ENCODE data around the gene EP400.
"Not testable (repeated sequence)": the region's sequence is repeated elsewhere in the genome, so short reads cannot be mapped to it uniquely, and the experiment has no call there.

EP400 gene

GRCh38 chr12:132099739-132100138 is 150.0 kb downstream of the EP400 start:
- no peak for DNase-seq

DNA sequence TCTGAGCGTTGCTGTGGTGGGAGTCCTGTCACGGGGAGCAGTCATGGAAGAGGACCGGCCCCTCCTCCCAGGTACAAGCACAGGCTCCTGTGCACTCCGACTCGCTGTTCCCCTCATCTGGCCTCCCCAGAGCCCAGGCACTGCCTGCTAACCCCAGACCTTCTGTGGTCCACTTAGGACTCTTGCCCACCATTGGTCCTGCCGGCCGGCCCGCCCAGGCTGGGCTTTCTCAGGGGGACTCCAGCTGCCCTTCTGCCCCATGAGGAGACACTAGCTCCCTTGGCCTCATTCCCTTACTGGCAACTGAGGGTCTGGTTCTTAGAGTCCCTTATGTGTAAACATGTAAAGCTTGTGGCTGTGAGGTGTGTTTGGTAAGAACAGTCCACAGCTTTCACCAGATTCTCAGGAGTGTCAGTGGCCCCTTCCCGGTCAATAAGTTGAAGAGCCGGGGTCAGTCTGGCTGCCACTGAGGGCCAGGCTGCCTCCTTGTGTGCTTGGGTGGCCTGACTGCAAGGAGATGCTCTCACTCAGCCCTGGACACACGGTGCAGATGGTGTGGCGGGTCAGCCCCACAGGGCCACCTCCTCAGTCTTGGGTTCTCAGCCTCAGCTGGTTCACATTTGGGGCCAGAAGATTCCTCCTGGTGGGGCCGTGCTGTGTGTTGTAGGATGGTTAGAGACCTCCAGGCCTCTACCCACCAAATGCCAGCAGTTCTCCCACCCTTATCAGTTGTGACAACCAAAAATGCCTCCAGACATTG is 150.7 kb downstream of the EP400 start:
- no peak for DNase-seq

DNA sequence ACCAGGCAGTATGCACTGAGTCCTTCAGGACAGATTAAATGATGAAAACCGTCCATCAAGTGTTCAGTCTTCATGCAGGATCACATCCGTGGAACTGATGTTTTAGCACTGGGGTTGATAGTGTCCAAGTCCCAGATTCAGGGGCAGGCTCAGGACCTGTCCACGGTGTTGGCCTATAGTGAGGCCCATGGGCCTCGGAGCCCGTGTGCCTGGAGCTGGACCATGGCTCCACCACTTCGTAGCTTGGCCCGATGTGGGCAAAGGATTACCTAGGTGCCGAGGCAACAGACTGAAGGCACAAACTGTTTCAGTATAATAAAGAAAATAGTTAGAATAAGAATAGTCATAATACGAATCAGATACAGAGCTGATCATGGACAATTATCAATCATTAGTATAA is 152.6 kb downstream of the EP400 start:
- DNase-seq: no peak

GRCh38 chr12:132103072-132103471 is 153.3 kb downstream of the EP400 start:
- not testable (repeated sequence) for DNase-seq

DNA sequence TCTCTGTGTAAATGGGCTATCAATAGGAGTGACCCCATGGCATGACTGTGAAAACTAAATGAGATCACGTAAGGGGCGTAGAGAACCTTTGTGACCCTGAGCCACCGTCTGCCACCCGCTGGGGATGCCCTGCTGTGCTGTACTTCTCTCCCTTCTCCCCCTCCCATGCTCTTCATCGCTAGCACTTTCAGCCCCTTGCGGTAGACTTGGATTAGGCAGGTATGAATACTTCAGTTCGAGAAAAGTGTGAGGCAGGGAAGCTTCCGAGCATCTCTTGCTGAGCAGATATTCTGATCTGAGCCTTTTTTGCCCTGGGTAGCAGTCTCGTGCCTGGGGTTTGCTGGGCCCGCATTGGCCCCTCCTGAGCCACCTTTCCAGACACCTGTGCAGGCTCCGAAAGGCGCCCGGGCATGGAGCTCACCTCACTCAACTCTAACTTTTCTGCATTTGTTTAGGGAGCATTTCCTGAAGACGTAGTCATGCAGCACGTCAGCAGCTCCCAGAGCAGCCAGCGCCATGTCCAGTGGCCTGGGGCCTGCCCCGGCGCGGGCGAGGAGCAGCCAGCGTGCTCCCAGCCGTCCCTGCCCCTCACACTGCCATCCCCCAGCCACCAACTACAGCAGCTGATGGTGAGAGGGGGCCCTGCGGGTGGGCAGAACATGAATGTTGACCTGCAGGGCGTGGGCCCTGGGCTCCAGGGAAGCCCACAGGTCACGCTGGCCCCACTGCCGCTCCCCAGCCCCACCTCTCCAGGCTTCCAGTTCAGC is 154.0 kb downstream of the EP400 start:
- DNase-seq: no peak

DNA sequence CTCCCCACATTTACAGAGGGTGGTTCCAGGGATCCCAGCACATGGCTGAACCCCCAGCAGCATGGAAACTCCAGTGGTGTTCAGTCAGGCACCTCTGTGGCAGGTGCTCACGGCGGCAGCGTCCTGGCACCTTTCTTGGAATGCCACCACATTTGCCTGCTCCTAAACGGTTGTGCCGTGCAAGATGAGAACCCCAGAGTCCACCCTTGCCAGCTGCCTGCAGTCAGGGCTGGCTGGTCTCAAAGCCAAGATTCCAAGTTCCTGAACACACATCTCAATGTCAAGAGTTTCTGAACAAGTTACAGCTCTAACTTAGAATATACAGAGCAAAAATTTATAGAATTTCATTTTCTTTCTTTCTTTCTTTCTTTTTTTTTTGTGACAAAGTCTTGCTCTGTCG is 155.7 kb downstream of the EP400 start:
- DNase-seq: no peak

GRCh38 chr12:132106921-132107320 is 157.2 kb downstream of the EP400 start:
- no peak for DNase-seq

DNA sequence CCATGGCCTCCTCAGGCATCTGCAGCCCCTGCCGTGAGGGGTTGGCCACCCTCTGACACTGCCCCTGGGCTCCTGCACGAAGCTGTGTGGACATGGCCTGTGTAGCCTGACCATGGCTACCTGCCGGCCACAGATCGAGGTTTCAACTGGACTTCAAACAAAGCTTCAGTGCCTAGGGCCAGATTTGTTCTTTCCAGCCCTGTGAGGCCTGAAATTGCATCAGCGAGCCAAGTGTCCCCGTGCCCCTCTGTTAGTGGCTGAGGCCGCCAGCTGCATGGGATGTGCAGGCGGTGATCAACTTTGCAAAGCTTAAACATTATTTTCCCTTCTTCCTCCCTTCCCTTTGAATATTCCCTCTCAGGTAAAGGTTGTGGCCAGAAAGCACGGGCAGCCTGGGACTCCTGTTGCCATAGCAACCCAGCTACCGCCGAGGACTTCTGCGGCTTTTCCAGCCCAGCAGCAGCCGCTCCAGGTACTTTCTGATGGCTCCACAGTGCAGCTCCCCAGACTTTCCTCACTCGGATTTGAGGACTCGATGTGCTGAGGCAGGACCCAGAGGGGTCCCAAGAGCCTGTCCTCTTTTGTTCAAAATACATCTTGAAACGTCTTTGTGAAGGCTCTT is 158.6 kb downstream of the EP400 start:
- DNase-seq: no peak

- no peak for DNase-seq
Measured at GRCh38 chr12:132109741-132110140, 160.0 kb downstream of the EP400 start.

DNA sequence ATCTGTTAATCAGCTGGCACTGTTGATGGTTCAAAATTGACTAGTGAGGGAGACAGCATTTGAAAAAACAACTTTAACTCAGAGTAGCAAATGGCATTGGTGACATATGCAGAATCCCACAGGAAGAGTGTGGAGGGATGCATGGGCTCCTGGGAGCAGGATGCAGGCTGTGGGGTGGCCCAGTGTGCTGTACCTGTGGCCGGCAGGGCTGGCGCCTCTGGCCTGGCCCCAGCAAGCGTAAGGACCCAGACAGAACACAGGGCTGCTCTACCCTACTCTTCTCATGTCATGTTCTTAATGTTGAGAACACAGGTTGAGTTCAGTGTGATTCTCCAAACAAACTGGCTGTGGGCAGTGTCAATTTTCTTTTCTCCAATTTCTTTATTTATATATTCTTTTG is 160.9 kb downstream of the EP400 start:
- DNase-seq: no peak

- DNase-seq: no peak
Measured at GRCh38 chr12:132111654-132112304, 162.0 kb downstream of the EP400 start.

DNA sequence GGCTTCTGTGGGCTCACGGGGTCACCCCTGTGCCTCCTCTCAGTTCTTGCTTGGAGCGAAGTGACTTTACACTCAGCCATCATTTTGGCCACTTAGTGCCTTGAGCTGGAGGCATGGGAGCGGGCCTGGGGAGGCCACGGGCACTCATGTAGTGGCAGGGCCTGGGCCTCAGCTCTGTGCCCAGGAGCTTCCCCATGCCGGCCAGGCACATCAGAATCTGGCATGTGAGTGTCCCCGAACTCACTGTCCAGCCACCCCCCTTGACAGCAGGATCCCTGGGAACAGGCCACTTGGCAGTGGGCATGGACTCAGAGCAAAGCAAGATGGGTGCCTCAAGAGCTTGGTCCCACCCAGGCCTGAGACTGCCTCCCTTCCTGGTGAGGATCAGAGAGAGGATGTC is 164.9 kb downstream of the EP400 start:
- DNase-seq: no peak

DNA sequence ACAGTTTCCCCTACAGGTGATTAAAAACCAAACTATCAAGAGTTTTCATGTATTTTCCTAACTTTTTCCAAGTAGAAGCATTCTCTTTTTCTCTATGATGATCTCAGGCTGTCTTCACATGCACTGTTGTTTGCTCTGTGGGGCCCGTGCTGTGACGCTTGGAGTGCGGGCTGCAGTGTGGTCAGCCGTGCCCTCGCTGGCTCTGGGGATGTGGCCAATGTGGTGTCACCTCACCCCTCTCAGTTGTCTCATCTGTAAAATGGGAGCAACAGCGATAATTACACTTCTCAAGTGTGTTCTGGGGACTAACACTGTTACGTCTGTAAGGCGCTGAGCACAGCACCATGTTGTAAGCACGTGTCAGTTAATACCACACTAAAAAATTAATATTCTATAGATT is 165.8 kb downstream of the EP400 start:
- no peak for DNase-seq

DNA sequence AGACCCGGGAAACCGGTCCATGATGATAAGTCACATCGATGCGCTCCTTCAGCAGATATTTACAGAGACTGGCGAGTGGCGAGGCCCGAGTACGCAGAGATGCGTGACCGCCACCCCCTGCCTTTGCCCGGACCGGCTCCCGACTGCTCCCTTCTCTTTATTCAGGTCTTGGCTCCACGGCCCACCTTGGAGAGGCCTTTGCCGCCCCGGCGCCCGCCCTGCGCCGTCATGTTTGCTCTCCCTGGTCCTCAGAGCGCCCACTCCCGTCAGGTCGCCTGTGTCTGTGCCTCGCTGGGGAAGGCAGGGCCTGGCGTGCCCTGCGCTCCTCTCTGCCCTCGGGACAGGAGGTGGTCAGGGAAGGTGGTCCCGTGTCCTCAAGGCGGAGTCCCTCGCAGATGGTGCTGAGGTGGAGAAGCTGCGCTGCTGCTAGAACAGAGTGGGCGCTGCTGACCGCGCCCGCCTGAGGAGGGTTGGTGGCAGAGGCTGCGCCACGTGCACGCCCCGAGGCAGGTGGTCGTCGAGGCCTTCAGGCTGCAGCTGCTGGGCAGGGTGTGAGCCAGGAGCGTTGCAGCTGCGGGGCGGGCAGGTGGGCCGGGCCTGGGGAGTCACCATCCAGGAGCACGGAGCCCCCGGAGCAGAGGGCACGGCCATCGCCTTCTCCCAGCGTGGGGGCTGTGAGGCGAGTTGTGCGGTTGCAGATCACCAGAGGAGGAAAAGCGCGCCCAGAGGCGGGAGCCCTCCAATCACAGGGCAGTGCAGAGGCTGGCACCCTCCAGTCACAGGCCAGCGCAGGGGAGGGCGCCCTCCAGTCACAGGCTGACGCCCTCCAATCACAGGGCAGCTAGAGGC is 167.2 kb downstream of the EP400 start:
- DNase-seq: no peak

DNA sequence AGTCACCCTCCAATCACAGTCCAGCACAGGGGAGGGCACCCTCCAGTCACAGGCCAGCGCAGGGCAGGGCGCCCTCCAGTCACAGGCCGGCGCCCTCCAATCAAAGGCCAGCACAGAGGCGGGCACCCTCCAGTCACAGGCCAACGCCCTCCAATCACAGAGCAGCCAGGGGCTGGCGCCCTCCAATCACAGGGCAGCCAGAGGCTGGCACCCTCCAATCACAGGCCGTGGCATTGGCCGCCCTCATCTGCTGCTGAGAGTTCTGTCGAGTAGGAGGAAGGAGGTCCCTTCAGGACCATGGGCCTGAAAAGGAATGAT is 167.8 kb downstream of the EP400 start:
- DNase-seq: no peak

GRCh38 chr12:132118876-132119275 is 169.1 kb downstream of the EP400 start:
- DNase-seq: no peak

GRCh38 chr12:132121283-132121682 is 171.5 kb downstream of the EP400 start:
- no peak for DNase-seq

GRCh38 chr12:132123970-132124765 is 174.4 kb downstream of the EP400 start:
- DNase-seq: no peak

DNA sequence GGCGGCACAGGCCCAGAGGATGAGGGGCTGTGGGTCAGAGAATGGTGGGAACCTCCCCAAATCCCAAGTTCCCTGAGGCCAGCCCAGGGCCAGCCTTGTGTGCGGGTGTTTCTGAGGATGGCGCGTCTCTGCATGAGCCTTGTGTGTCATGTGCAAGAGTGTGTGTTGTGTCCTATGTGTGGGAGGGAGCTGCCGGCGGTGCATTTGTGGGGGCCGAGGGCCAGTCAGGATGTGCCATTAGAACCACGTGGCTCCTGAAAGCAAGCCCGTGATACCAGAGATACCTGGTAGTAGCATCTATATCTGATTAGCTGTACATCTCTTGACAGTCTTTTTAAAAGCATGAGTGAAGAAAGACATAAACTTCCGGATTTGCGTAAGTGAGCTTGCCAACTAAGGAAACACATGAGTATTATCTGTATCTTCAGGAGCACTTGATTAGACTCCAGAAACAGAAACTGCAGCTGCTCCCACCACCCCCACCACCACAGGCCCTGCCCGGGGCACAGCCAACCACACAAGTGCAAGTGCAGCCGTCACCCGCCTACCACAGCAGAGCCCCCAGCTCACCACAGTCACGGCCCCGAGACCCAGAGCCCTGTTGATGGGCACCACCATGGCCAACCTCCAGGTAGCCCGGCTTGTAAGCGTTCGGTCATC is 175.2 kb downstream of the EP400 start:
- no peak for DNase-seq

GRCh38 chr12:132125736-132126135 is 176.0 kb downstream of the EP400 start:
- no peak for DNase-seq

DNA sequence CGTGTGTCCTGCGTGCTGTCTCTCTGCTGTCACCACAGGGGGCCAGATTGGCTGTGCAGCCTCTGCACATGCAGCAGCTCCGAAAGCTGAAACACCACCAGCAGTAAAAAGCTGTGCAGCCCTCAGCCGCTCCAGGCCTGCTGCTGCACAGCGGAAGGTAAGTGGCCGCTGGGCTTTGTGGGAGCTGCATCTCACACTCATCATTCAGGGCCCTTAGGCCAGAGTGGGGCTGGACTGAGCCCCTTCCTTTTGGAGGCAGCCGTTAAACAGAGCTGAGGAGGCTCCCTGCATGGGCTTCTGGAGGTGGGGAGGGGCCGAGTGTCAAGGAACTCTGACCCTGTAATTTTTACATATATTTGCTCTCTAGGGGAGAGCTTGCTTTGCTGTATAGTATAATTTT is 177.3 kb downstream of the EP400 start:
- no peak for DNase-seq
